ENCODE data around the gene FMN2. TPM values are rescaled to one million over a fixed set of nuclear protein-coding genes. Genes with fewer than 3 reads are reported as not detected.

FMN2 gene
- total RNA-seq, 1 experiment from 2014 or later, result 0.59 TPM

- Histone ChIP-seq H4K8ac (replicated peaks; ENCODE audit: insufficient read length, low read depth, low read length) (no peak overlapping the region), H3T11ph (ENCODE audit: low read length) (no peak overlapping the region), H2BK5ac (ENCODE audit: insufficient read length, low read length) (no peak overlapping the region), H3K23me2 (ENCODE audit: insufficient read length, low read depth, low read length, poor library complexity, severe bottlenecking) (no peaks in the 10 kb centered on the region), H3K9ac (ENCODE audit: extremely low read depth, insufficient read length, low read length) (no peak overlapping the region), H4K91ac (ENCODE audit: insufficient read length, low read depth, low read length) (no peak overlapping the region), H2AK5ac (ENCODE audit: insufficient read length, low read length) (no peak overlapping the region), H2BK15ac (ENCODE audit: low read depth, low read length) (no peak overlapping the region), H3K4ac (ENCODE audit: low read depth, low read length) (no peak overlapping the region), H3K79me2 (ENCODE audit: insufficient read depth, low read length) (no peaks in the 10 kb centered on the region), H3K56ac (ENCODE audit: insufficient read length, low read depth, low read length) (no peak overlapping the region), H3K4me1 (ENCODE audit: insufficient read depth, low read length) (no peaks in the 10 kb centered on the region), H3K14ac (ENCODE audit: insufficient read depth, low read length) (no peak overlapping the region), H3K27me3 (ENCODE audit: insufficient read depth, low read length) (no peaks in the 10 kb centered on the region), H3K9me3 (ENCODE audit: control insufficient read depth, low read depth, low read length) (no peaks in the 10 kb centered on the region), H3K18ac (ENCODE audit: insufficient read length, low read depth, low read length) (no peak overlapping the region), H2BK12ac (ENCODE audit: insufficient read length, low read depth, low read length) (no peak overlapping the region), H3K79me1 (ENCODE audit: insufficient read depth, low read depth, low read length, poor library complexity, severe bottlenecking) (no peaks in the 10 kb centered on the region), H2BK120ac (ENCODE audit: low read depth, low read length, poor library complexity, severe bottlenecking) (no peak overlapping the region), H4K5ac (ENCODE audit: insufficient read length, low read depth, low read length) (no peak overlapping the region), H2BK20ac (ENCODE audit: low read depth, low read length, poor library complexity, severe bottlenecking) (no peak overlapping the region), H2AFZ (ENCODE audit: low read length) (no peak overlapping the region), H4K20me1 (ENCODE audit: control insufficient read depth, insufficient read depth, insufficient read length) (no peaks in the 10 kb centered on the region), H3K23ac (ENCODE audit: insufficient read length, low read depth, low read length) (no peak overlapping the region), H3K27ac (ENCODE audit: insufficient read length, low read depth, low read length) (no peak overlapping the region), H3K4me2 (ENCODE audit: insufficient read depth, insufficient read length, low read length) (no peak overlapping the region)
- Mint-ChIP-seq H3K9me3 (no peaks in the 10 kb centered on the region), H3K27ac (no peak overlapping the region), H3K36me3 (ENCODE audit: insufficient read depth in 1 of 3, low read depth in 3 of 3) (no peaks in the 10 kb centered on the region), H3K27me3 (ENCODE audit: low read depth) (no peaks in the 10 kb centered on the region), H3K4me3 (no peak overlapping the region), H3K4me1 (no peaks in the 10 kb centered on the region)
- no peak for TF ChIP-seq CTCF (conservative IDR thresholded peaks at IDR 0.05)
- no CpG with 5 or more reads among the region's 2 CpGs for WGBS (ENCODE audit: extremely low coverage, insufficient read length, low lambda C conversion rate)
- no peak for DNase-seq
These were observed 325.6 kb downstream of the FMN2 start for GRCh38 chr1:240417317-240417716.
